Memory B cell (primary cell): Measurements from ENCODE around the gene RNF220.
"Not testable (repeated sequence)": the region's sequence is repeated elsewhere in the genome, so short reads cannot be mapped to it uniquely, and the experiment has no call there.

Source experiments
- ATAC-seq: fragments of 150-1000 bp; cut with Tn5 transposase; 2 replicates; pipeline ENCODE4 v1.10.0; 2021; ENCODE audit warnings: low read depth, mild to moderate bottlenecking, moderate library complexity
- DNase-seq, 2 donors: peaks; one replicate each; pipeline ENCODE4 v3.0.0; 2022; ENCODE audit warnings: low spot score in 2 of 2
- H3K27ac Mint-ChIP-seq: one replicate; pipeline ENCODE4 v1.8.0; 2022; ENCODE audit warnings: mild to moderate bottlenecking, moderate library complexity, mixed read lengths
- H3K27me3 Mint-ChIP-seq: one replicate; pipeline ENCODE4 v1.8.0; 2022; ENCODE audit warnings: mixed read lengths
- H3K36me3 Mint-ChIP-seq: one replicate; pipeline ENCODE4 v1.8.0; 2022; ENCODE audit warnings: mild to moderate bottlenecking, mixed read lengths
- H3K4me1 Mint-ChIP-seq: one replicate; pipeline ENCODE4 v1.8.0; 2022; ENCODE audit warnings: mixed read lengths
- H3K4me3 Mint-ChIP-seq: one replicate; pipeline ENCODE4 v1.8.0; 2022; ENCODE audit warnings: mild to moderate bottlenecking, moderate library complexity, mixed read lengths
- H3K9me3 Mint-ChIP-seq: one replicate; pipeline ENCODE4 v1.8.0; 2022; ENCODE audit warnings: mixed read lengths

The RNF220 gene

DNA sequence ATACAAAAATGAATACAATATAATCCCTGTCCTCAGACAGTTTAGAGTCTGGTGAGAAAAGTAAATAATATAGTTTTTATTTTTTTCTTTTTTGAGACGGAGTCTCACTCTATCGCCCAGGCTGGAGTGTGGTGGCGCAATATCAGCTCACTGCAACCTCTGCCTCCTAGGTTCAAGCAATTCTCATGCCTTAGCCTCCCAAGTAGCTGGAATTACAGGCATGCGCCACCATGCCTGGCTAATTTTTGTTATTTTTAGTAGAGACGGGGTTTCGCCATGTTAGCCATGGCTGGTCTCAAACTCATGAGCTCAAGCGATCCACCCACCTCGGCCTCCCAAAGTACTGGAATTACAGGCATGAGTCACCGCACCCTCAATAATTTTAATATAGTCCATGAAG is 294.3 kb downstream of the RNF220 start:
- H3K4me3 Mint-ChIP-seq, H3K9me3 Mint-ChIP-seq, H3K36me3 Mint-ChIP-seq, DNase-seq, H3K27ac Mint-ChIP-seq, ATAC-seq, H3K27me3 Mint-ChIP-seq: not testable (repeated sequence)
- H3K4me1 Mint-ChIP-seq: peaks cover 28% of the 10 kb centered on the region

DNA sequence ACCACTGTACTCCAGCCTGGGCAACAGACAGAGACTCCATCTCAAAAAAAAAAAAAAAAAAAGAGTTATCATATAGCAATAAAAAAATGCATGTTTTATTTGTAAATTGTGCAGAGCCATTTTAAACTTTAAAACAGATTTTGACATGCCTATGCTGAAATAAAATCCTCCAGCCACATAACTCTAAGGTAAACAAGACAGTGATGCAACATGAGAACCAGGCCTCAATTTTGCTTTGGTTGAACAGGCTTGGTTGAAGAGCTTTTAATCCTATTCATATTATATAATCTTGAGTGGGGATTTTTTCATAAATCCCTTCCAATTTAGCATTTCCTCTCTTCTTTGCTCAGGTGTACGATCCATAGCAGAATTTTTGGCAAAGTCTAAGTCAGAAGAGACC is 295.5 kb downstream of the RNF220 start:
- no peaks in the 10 kb centered on the region for H3K9me3 Mint-ChIP-seq
- ATAC-seq (no peak), DNase-seq (no peak)

DNA sequence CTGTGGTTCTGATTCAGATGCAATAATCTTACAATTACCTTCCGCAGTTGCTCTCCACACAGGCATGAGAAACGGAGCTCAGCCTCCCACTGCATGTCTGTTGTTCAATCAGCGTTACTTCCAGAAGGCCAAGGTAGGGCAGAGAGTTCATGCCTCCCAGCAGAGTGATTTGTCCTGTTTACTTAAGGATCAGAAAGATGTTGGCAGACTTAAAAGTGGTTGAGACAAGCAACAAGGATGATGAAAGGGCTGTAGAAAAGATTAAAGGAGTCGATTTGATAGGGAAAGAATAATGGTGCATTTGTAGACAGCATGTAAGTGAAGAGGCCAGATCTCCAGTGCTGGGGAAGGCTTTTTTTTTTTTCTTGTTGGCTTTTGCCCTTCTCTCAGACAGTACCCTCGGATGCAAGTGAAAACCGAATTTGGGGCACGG is 296.1 kb downstream of the RNF220 start:
- no peaks in the 10 kb centered on the region for H3K9me3 Mint-ChIP-seq
- H3K27me3 Mint-ChIP-seq: no peaks in the 10 kb centered on the region
- H3K27ac Mint-ChIP-seq: no peak overlapping the region
- no peak for DNase-seq
- ATAC-seq: no peak
- H3K4me3 Mint-ChIP-seq: no peak overlapping the region
- no peaks in the 10 kb centered on the region for H3K36me3 Mint-ChIP-seq
- H3K4me1 Mint-ChIP-seq: peaks cover 18% of the 10 kb centered on the region

More for the DNA sequence above, 295.5 kb downstream of the RNF220 start:
- no peak overlapping the region for H3K4me3 Mint-ChIP-seq
- H3K27ac Mint-ChIP-seq: no peak overlapping the region
- H3K36me3 Mint-ChIP-seq: no peaks in the 10 kb centered on the region
- no peaks in the 10 kb centered on the region for H3K27me3 Mint-ChIP-seq
- peaks cover 18% of the 10 kb centered on the region for H3K4me1 Mint-ChIP-seq
